22Rv1 (cell line): ENCODE measurements around the gene ANKRD17.
A peak's percentile ranks its signal among the peaks of the same experiment; 100 is the strongest.
"Not testable (repeated sequence)": the region's sequence is repeated elsewhere in the genome, so short reads cannot be mapped to it uniquely, and the experiment has no call there.

ENCODE experiments used
- H3K27ac ChIP-seq: fragments of 450-650 bp; 2 replicates; pipeline ENCODE4 v1.5.1; 2017
- ZFX ChIP-seq: fragments of 450-650 bp; IDR thresholded peaks from 2 replicates; pipeline ENCODE4 v1.6.1; 2017; ENCODE audit warnings: antibody characterized with exemption, borderline replicate concordance
- TF ChIP-seq, protein P1 (sequence below): fragments of 450-650 bp; IDR thresholded peaks from 2 replicates; pipeline ENCODE4 v1.5.1; 2017; ENCODE audit warnings: mild to moderate bottlenecking

Gene ANKRD17, protein sequence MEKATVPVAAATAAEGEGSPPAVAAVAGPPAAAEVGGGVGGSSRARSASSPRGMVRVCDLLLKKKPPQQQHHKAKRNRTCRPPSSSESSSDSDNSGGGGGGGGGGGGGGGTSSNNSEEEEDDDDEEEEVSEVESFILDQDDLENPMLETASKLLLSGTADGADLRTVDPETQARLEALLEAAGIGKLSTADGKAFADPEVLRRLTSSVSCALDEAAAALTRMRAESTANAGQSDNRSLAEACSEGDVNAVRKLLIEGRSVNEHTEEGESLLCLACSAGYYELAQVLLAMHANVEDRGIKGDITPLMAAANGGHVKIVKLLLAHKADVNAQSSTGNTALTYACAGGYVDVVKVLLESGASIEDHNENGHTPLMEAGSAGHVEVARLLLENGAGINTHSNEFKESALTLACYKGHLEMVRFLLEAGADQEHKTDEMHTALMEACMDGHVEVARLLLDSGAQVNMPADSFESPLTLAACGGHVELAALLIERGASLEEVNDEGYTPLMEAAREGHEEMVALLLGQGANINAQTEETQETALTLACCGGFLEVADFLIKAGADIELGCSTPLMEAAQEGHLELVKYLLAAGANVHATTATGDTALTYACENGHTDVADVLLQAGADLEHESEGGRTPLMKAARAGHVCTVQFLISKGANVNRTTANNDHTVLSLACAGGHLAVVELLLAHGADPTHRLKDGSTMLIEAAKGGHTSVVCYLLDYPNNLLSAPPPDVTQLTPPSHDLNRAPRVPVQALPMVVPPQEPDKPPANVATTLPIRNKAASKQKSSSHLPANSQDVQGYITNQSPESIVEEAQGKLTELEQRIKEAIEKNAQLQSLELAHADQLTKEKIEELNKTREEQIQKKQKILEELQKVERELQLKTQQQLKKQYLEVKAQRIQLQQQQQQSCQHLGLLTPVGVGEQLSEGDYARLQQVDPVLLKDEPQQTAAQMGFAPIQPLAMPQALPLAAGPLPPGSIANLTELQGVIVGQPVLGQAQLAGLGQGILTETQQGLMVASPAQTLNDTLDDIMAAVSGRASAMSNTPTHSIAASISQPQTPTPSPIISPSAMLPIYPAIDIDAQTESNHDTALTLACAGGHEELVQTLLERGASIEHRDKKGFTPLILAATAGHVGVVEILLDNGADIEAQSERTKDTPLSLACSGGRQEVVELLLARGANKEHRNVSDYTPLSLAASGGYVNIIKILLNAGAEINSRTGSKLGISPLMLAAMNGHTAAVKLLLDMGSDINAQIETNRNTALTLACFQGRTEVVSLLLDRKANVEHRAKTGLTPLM (N-terminal part only)

DNA sequence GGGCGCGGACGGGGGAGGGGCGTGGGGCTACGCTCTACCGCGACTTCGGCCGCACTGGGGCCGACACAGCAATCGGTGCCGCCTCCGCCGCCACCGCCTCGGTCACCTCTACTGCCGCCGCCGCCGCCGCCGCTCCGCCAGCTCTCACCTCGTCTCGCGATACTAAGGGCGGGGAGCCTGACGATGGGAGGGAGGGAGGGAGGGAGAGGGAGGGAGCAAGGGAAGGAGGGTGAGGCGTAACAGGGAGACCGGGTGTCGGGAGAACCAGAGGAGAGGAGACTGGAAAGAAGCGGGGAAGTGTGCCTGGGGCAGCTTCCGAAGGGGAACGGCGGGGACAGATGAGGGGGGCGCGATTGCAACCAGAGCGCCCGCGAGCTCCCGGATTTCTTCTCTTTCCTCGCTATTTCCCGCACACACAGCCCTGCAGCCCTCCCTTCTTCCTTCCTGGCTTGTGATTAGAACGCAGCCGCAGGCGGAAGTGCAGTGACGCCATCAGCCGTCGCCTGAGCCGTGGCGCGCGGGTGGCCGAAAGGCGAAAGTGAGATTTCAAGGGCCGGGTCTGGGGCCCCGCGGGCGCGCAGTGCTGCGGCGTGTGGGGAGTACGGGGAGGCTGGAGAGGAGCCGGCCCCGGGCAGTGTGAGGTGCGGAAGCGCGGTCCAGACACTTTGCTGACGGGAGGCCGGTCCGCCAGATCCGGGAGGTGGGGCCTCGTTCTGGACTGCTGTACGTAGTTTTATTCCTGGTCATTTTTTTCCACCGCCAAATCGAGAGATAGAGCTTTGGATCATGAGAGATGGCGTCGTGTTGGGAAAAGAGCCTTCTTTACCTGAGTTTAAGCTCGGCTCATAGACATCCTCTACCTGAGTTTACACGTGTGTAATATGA is at the start of gene ANKRD17:
TSS of gene ANKRD17 (minus strand) at position 113 of the 885 bp plus-strand sequence. CDS start 130 bp downstream, outside the sequence.
- TF ChIP-seq, protein P1, sequence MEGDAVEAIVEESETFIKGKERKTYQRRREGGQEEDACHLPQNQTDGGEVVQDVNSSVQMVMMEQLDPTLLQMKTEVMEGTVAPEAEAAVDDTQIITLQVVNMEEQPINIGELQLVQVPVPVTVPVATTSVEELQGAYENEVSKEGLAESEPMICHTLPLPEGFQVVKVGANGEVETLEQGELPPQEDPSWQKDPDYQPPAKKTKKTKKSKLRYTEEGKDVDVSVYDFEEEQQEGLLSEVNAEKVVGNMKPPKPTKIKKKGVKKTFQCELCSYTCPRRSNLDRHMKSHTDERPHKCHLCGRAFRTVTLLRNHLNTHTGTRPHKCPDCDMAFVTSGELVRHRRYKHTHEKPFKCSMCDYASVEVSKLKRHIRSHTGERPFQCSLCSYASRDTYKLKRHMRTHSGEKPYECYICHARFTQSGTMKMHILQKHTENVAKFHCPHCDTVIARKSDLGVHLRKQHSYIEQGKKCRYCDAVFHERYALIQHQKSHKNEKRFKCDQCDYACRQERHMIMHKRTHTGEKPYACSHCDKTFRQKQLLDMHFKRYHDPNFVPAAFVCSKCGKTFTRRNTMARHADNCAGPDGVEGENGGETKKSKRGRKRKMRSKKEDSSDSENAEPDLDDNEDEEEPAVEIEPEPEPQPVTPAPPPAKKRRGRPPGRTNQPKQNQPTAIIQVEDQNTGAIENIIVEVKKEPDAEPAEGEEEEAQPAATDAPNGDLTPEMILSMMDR, result peak; percentile 19; the same call in 1 of the 2 replicates
- no peak for TF ChIP-seq ZFX
- H3K27ac ChIP-seq, result peak within 1 kb of the TSS; percentile 99

DNA sequence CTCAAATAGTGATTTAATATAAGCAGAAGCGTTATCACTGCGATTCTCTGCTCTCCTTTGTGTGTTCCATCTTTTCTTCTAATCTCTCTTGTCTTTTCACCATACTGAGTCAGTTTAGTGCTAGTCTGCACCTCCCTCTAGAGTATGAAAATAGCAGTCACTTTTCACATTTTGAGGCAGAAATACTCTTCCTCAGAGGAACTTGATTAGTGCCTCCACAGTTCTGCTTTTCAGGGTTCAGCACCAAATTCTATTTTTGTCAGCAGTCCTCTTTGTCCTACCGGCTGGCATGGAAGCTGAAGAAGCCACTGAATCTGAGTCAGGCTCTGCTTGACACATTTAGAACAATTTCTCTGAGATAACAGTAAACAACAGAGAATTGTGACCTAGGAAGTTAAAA is 49.7 kb upstream of the ANKRD17 start:
- TF ChIP-seq, protein P1, result peak; percentile 21
- TF ChIP-seq ZFX, result no peak
- no peak overlapping the region for H3K27ac ChIP-seq

DNA sequence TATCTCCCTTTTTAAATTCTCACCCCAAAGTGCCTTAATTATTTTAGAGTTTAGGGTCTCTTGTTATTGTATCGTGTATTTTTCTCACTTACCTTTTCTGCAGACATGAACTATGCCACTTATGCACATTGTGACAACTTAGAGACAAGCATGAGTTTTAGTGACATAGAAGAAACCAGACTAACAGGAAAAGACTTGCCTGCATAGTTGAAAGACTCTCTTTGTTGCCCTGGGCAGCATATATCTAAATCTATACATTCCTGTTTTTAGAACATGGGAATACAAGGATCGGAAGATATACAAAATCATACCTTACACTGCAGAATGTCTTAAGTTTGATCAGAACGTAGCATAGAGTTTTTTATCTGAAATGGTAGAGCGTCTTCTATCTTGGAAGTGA is 45.1 kb upstream of the ANKRD17 start:
- no peak for TF ChIP-seq ZFX
- TF ChIP-seq, protein P1, result no peak
- H3K27ac ChIP-seq, result no peak overlapping the region

DNA sequence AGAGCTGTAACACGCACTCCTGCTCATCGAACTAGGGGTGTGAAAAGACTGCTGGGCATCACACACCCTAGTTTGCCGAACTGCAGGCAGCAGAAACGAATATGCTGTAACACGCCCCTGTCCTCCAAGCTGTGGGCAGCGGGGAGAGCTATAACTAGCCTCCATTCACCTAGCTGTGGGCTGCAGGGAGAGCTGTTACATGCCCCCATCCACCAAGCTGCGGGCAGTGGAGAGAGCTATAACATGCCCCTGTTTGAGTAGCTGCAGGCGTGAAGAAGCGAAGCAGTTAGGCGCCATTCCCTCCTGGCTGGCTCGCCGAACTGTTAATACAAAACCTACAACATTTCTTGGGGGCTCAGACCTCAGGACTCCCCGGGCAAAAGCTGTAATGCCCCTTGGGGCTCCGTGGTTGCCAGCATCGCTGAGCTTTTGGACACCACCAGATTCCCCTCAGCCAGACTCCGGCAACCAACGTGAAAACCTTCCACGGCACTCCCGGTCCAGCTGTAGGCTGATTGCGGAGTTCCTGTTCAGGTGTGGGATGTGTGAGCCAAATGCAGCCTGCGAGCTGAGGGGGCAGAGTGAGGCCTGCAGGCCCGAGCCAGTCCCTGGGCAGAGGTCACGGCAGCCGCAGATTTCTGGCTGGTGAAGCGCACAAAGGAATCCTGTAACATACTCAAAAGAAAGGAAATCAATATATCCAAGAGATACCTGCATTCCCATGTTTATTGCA is 41.1 kb upstream of the ANKRD17 start:
- no peak overlapping the region for H3K27ac ChIP-seq
- TF ChIP-seq ZFX, result no peak
- TF ChIP-seq, protein P1, result no peak

DNA sequence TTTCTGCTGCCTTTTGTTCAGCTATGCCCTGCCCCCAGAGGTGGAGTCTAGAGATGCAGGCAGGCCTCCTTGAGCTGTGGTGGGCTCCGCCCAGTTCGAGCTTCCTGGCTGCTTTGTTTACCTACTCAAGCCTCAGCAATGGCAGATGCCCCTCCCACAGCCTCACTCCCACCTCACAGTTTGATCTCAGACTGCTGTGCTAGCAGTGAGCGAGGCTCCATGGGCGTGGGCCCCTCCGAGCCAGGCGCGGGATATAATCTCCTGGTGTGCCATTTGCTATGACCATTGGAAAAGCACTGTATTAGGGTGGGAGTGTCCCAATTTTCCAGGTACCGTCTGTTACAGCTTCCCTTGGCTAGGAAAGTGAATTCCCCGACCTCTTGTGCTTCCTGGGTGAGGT is 34.1 kb upstream of the ANKRD17 start:
- not testable (repeated sequence) for H3K27ac ChIP-seq

DNA sequence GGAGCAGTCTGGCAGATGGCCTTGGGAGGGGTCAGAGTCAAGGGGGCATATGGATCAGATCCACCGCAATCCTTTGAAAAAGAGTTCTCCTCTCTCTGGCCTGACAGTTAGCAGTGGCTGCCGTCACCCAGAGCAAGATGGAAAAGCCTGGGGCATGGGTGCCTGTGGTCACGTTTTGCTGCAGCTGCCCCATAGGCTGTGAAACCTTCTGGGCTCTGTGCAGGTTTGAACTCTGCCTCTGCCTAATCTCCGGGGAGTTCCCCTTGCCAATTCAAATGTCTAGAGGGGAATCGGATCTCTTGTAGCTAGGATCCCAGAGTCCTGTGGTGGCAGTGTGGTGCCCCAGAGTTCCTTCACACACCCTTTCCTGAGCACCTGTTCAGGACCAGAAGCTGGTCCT is 23.4 kb upstream of the ANKRD17 start:
- TF ChIP-seq, protein P1, result no peak
- no peak for TF ChIP-seq ZFX
- no peak overlapping the region for H3K27ac ChIP-seq
